ENCODE results near the gene KATNIP.

Gene KATNIP

DNA sequence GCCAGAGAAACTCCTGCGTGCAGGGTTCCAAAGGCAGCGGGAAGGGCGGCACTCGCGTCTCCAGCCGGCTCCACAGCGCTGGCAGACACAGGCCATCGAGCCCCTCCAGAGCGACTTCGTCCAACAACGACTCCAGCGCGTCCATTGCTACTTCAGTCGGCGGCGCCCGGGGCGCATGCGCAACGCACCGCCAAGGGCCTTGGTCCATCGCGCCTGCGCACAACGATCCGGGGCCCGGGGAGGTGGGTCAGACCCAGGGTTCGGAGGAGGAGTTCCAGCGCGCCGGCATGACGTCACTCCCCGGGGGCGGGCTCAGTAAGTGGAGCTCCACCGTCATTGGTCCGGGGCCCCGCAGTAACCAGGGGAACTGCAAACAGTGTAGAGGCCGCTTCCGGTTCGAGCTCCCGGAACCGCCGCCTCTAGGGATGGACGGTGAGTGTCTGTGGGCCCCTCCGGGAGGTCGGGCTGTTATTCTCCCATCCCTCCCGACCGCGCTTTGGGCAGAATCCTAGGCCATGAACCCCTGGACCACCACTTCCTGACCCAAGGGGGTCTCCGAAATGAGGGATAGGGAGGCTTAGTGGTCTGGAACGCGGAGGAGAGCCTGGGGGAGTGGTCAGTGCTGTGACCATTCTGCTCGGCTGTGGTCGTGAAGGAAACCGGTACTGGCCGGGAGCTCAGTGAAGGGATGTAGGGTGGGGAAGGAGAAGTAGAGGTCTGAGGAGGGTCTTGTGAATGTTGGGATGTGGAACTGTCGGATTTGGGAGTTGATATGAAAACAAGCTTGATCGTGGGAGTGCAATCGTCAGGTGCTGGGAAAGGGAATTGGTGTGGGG lies at the start of gene KATNIP, which contains the start of gene GTF3C1:
Gene KATNIP, plus strand, starts transcription at position 399 of the 836 bp plus-strand sequence. Its CDS starts 27 bp downstream, at position 426.
Gene GTF3C1, minus strand, starts transcription at position 168 of the 836 bp plus-strand sequence. Its CDS starts 23 bp downstream, at position 145.
- Mint-ChIP-seq H3K9me3 (no peaks in the 10 kb centered on the region), H3K27ac (peak within 1 kb of the TSS; percentile 100), H3K4me3 (peak within 1 kb of the TSS; percentile 98), H3K36me3 (peaks cover 7 to 20% of the 10 kb centered on the region in 2 donors), H3K27me3 (no peaks in the 10 kb centered on the region), H3K4me1 (peaks cover 24 to 50% of the 10 kb centered on the region in 2 donors)
- ATAC-seq (replicated peaks) (peak; percentile 98 to 99), DNase-seq (peak; percentile 100)

DNA sequence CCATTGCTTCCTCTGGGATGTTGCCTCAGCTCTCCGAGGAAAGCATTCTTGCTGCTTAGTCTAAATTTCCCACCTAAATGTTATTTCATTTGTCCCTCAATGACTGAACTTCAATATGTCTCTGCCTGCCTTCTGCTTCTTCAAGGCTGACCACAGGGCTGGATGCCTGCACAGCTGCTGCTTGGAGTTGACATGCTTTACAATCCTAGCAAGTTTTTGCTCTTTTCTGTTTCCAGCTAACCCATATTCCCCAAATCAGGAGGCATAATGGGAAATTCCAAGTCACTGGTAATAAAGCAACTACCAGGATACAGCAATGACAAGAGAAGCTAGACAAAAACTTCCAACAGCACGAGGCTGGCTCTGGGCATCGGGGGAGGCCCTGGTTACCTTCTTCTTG lies 49.1 kb upstream of the KATNIP start:
- no peaks in the 10 kb centered on the region for H3K4me1 Mint-ChIP-seq
- H3K4me3 Mint-ChIP-seq = no peak overlapping the region
- no peaks in the 10 kb centered on the region for H3K9me3 Mint-ChIP-seq
- H3K36me3 Mint-ChIP-seq = peaks cover 48 to 75% of the 10 kb centered on the region in 2 donors
- ATAC-seq (replicated peaks) = no peak
- no peak for DNase-seq
- no peak overlapping the region for H3K27ac Mint-ChIP-seq
- no peaks in the 10 kb centered on the region for H3K27me3 Mint-ChIP-seq

- ATAC-seq (replicated peaks) = no peak
- H3K27me3 Mint-ChIP-seq = no peaks in the 10 kb centered on the region
- H3K9me3 Mint-ChIP-seq = no peaks in the 10 kb centered on the region
- peaks cover 51 to 80% of the 10 kb centered on the region in 2 donors for H3K36me3 Mint-ChIP-seq
- DNase-seq = no peak
- no peaks in the 10 kb centered on the region for H3K4me1 Mint-ChIP-seq
- no peak overlapping the region for H3K27ac Mint-ChIP-seq
- no peak overlapping the region for H3K4me3 Mint-ChIP-seq
These were observed 46.3 kb upstream of the KATNIP start for GRCh38 chr16:27503662-27504061.

GRCh38 chr16:27505297-27506236 lies 44.4 kb upstream of the KATNIP start:
- Mint-ChIP-seq H3K36me3 (peaks cover 60 to 86% of the 10 kb centered on the region in 2 donors), H3K27me3 (no peaks in the 10 kb centered on the region), H3K9me3 (no peaks in the 10 kb centered on the region), H3K4me3 (no peak overlapping the region), H3K27ac (no peak overlapping the region), H3K4me1 (no peaks in the 10 kb centered on the region)
- ATAC-seq (replicated peaks) = no peak
- no peak for DNase-seq

DNA sequence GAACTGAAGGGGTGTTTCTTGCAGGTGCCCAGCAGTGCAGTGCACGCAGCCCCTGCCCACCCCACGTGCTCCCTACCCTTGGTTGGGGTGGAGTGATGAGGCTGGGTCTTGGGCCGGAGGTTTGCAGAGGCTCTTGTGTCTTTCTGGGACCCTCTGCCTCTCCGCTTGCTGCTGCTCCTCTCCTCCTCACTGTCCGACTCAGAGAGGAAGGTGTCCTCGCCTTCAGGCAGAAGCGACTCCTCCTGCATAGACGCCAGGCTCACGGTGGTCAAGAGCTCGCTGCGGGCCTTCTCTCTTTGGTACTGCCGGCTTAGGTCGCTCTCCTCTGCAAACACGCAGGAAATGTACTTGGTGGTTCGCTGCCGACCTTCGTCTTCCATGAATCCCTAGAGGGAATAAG lies 43.2 kb upstream of the KATNIP start:
- Mint-ChIP-seq H3K36me3 (peaks cover 55 to 87% of the 10 kb centered on the region in 2 donors), H3K9me3 (no peaks in the 10 kb centered on the region), H3K4me3 (no peak overlapping the region), H3K27ac (no peak overlapping the region), H3K4me1 (no peaks in the 10 kb centered on the region), H3K27me3 (no peaks in the 10 kb centered on the region)
- DNase-seq (no peak), ATAC-seq (replicated peaks) (no peak)

GRCh38 chr16:27508476-27508875 lies 41.5 kb upstream of the KATNIP start:
- Mint-ChIP-seq H3K27me3 (no peaks in the 10 kb centered on the region), H3K27ac (no peak overlapping the region), H3K36me3 (peaks cover 55 to 87% of the 10 kb centered on the region in 2 donors), H3K9me3 (no peaks in the 10 kb centered on the region), H3K4me1 (no peaks in the 10 kb centered on the region), H3K4me3 (no peak overlapping the region)
- ATAC-seq (replicated peaks) (no peak), DNase-seq (no peak)

DNA sequence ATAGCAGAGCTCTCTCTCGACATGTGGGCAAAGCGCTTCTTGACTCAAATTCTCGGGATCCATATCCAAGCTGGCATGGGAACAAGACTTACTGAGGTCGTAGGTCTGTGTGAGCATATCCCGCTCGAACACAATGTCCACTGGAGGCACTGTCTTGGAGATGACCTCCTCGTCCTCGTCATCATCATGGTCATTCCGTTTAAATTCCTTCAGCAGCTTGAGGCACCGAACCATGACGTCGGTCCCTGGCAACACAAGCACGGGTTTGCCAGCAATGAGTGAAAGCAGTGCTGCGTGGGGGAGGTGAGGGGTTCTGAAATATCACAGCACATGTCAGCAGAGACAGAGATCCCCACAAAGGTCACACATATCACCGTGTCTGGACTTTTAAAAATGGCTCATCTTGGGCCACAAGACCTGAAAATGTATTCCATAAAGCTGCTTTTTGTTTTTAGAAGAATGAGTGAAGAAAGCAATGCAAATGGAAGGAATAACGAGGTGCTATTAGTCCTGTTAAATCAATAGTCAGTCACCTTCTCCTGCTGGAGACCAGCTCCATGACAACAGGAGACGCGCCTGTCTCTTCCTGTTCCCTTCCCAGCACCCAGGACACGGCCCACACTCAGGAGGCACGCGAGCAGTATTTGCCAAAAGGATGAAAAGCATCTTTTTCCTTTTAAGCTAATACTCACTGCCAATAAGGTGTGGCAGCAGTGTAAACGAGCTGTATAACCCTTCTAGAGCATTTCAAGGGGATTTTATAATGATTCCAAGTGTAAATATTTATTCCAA lies 38.1 kb upstream of the KATNIP start:
- Mint-ChIP-seq H3K27me3 (no peaks in the 10 kb centered on the region), H3K27ac (no peak overlapping the region), H3K4me1 (peaks cover 0 to 4% of the 10 kb centered on the region in 2 donors), H3K4me3 (no peak overlapping the region), H3K36me3 (peaks cover 58 to 84% of the 10 kb centered on the region in 2 donors), H3K9me3 (no peaks in the 10 kb centered on the region)
- DNase-seq = no peak
- no peak for ATAC-seq (replicated peaks)

DNA sequence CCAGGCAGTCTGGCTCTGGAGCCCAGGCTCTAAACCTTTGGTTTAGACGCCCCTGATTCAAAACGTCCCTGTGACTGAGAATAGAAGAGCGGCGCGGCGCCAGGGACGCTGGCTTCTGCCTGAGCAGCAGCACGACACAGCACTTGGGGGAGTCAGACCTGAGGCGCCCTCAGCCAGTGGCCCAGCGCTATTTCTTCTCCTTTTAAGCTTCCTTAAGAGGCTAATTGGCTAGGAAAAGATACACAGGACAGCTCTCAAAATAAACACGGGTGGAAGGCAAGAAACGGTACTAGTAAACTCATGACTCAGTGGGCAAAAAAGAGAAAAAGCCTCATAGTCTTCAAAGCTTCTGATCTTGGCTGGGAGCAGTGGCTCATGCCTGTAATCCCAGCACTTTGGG lies 35.1 kb upstream of the KATNIP start:
- no peaks in the 10 kb centered on the region for H3K9me3 Mint-ChIP-seq
- H3K27ac Mint-ChIP-seq = no peak overlapping the region
- no peaks in the 10 kb centered on the region for H3K27me3 Mint-ChIP-seq
- DNase-seq (no peak), ATAC-seq (replicated peaks) (no peak)
- H3K4me1 Mint-ChIP-seq = peaks cover 0 to 4% of the 10 kb centered on the region in 2 donors
- H3K4me3 Mint-ChIP-seq = no peak overlapping the region
- peaks cover 50 to 84% of the 10 kb centered on the region in 2 donors for H3K36me3 Mint-ChIP-seq

DNA sequence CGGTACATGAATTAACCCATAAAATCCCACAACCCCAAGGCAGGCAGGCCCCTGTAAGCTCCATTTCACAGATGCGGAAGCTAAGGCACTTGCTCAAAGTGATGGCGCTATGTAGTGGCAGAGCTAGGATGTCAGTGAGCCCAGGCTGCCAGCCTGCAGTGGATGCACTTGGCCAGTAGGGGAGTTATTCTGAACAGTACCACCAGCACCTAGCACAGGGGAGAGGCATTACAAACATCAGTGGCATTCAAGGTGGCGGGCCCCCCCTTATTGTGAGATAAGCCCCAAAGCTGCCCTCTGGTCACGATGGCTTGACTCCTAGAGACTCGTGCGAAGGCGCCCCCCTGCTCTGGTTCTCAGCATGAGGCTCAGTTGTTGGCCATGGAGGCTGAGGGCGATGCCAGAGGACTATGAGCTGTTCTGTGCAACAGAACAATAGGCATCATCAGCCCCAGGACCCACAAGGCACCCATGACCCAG lies 34.0 kb upstream of the KATNIP start:
- Mint-ChIP-seq H3K27me3 (no peaks in the 10 kb centered on the region), H3K9me3 (no peaks in the 10 kb centered on the region), H3K4me1 (peaks cover 0 to 4% of the 10 kb centered on the region in 2 donors), H3K4me3 (no peak overlapping the region), H3K27ac (no peak overlapping the region), H3K36me3 (peaks cover 41 to 74% of the 10 kb centered on the region in 2 donors)
- peak; percentile 3 for DNase-seq
- ATAC-seq (replicated peaks) = peak; percentile 72 to 78

- Mint-ChIP-seq H3K27me3 (no peaks in the 10 kb centered on the region), H3K27ac (no peak overlapping the region), H3K36me3 (peaks cover 42 to 73% of the 10 kb centered on the region in 2 donors), H3K4me1 (peaks cover 0 to 4% of the 10 kb centered on the region in 2 donors), H3K9me3 (no peaks in the 10 kb centered on the region), H3K4me3 (no peak overlapping the region)
- ATAC-seq (replicated peaks) = no peak
- DNase-seq = no peak
These were observed 33.6 kb upstream of the KATNIP start for GRCh38 chr16:27516365-27516764.

- DNase-seq (no peak), ATAC-seq (replicated peaks) (no peak)
- no peak overlapping the region for H3K27ac Mint-ChIP-seq
- H3K4me3 Mint-ChIP-seq = no peak overlapping the region
- H3K9me3 Mint-ChIP-seq = no peaks in the 10 kb centered on the region
- H3K27me3 Mint-ChIP-seq = no peaks in the 10 kb centered on the region
- H3K36me3 Mint-ChIP-seq = peaks cover 44 to 73% of the 10 kb centered on the region in 2 donors
- H3K4me1 Mint-ChIP-seq = peaks cover 4 to 9% of the 10 kb centered on the region in 2 donors
These were observed 32.3 kb upstream of the KATNIP start for GRCh38 chr16:27517664-27518063.

GRCh38 chr16:27518226-27518625 lies 31.7 kb upstream of the KATNIP start:
- Mint-ChIP-seq H3K27me3 (no peaks in the 10 kb centered on the region), H3K4me3 (no peak overlapping the region), H3K27ac (no peak overlapping the region), H3K9me3 (no peaks in the 10 kb centered on the region), H3K36me3 (peaks cover 42 to 73% of the 10 kb centered on the region in 2 donors), H3K4me1 (peaks cover 4 to 9% of the 10 kb centered on the region in 2 donors)
- DNase-seq (no peak), ATAC-seq (replicated peaks) (no peak)

DNA sequence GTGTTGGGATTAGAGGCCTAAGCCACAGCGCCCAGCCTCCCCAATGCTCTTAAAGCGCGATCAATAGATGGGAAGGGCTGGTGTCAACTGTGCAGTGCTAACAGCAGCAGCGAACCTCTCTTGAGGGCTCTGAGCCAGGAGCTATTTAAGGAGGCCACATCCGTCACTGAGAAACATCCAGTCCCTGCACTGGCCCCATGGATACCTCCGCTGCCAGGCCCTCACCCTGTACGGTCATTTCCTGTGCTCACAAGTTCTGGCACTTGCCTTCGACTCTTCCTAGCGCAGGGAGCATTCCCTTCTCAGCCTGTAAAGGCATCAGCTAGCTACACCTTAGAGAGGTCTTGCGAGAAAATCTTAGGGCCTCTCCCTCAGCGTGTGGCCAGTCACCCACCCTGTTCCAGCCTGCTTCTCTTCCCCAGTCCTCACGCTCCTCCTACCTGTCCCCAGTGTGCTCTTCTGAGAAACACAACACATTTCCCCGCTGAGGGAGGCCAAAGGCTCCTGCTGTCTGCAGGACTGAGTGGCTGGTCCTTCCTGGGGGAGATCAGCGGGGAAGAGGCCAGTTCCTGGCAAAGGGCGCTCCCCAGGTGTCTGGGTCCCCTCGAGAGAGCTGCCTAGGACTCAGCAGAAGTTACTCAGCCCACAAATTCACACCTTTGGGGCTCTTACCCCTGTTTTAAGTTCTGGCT lies 28.8 kb upstream of the KATNIP start:
- Mint-ChIP-seq H3K36me3 (peaks cover 35 to 62% of the 10 kb centered on the region in 2 donors), H3K4me1 (peaks cover 0 to 9% of the 10 kb centered on the region in 2 donors), H3K4me3 (no peak overlapping the region), H3K27ac (no peak overlapping the region), H3K27me3 (no peaks in the 10 kb centered on the region), H3K9me3 (no peaks in the 10 kb centered on the region)
- ATAC-seq (replicated peaks) (no peak), DNase-seq (no peak)

Data from stimulated activated naive B cell treated with anti-CD40 and anti-IgM and Interleukin-4, amounts not matched to agents 10 μg/mL and 1 μg/mL and 100 μg/mL, for 72 hours (primary cell).